Keratinocyte (primary cell): Measurements from ENCODE around the gene HOXC6.

Experiments used
- EZH2 ChIP-seq: IDR thresholded peaks from one replicate; pipeline ENCODE4 v1.6.1; 2012; ENCODE audit warnings: inconsistent platforms, mild to moderate bottlenecking, low read length, moderate library complexity
- TF ChIP-seq, protein P1 (sequence below), 3 experiments: IDR thresholded peaks in 1 of 3; conservative IDR thresholded peaks in 1 of 3; optimal IDR thresholded peaks in 1 of 3; 2 replicates in 2 of 3; 3 replicates in 1 of 3; pipeline versions ENCODE3 to v1.5.1; 2011; ENCODE audit warnings: low read length in 3 of 3, mild to moderate bottlenecking in 3 of 3, moderate library complexity in 2 of 3, control low read depth in 1 of 3, inconsistent platforms in 1 of 3; ENCODE audit not compliant: insufficient read depth in 2 of 3; ENCODE audit errors: extremely low read depth in 1 of 3

- TF ChIP-seq, protein P1, sequence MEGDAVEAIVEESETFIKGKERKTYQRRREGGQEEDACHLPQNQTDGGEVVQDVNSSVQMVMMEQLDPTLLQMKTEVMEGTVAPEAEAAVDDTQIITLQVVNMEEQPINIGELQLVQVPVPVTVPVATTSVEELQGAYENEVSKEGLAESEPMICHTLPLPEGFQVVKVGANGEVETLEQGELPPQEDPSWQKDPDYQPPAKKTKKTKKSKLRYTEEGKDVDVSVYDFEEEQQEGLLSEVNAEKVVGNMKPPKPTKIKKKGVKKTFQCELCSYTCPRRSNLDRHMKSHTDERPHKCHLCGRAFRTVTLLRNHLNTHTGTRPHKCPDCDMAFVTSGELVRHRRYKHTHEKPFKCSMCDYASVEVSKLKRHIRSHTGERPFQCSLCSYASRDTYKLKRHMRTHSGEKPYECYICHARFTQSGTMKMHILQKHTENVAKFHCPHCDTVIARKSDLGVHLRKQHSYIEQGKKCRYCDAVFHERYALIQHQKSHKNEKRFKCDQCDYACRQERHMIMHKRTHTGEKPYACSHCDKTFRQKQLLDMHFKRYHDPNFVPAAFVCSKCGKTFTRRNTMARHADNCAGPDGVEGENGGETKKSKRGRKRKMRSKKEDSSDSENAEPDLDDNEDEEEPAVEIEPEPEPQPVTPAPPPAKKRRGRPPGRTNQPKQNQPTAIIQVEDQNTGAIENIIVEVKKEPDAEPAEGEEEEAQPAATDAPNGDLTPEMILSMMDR (optimal IDR thresholded peaks at IDR 0.05 in 1 of 3, IDR thresholded peaks at IDR 0.05 in 1 of 3, conservative IDR thresholded peaks at IDR 0.05 in 1 of 3; ENCODE audit: extremely low read depth in 1 of 3, insufficient read depth in 2 of 3, low read length in 3 of 3) = no peak
- TF ChIP-seq EZH2 = no peak
Measured at GRCh38 chr12:53983950-53984572, 44.2 kb upstream of the HOXC6 start.
